Activated CD4-positive, alpha-beta T cell treated with anti-CD3 and anti-CD28 coated beads, Interleukin-2, amount 50 U/mL, for 16 hours (primary cell): ENCODE measurements around the gene LRRC61.
"Not testable (repeated sequence)": the region's sequence is repeated elsewhere in the genome, so short reads cannot be mapped to it uniquely, and the experiment has no call there.

Experiments used
- DNase-seq: peaks from one replicate; pipeline ENCODE4 v3.0.0-alpha.2; 2020

LRRC61 gene, protein sequence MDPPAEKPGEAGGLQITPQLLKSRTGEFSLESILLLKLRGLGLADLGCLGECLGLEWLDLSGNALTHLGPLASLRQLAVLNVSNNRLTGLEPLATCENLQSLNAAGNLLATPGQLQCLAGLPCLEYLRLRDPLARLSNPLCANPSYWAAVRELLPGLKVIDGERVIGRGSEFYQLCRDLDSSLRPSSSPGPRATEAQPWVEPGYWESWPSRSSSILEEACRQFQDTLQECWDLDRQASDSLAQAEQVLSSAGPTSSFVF

DNA sequence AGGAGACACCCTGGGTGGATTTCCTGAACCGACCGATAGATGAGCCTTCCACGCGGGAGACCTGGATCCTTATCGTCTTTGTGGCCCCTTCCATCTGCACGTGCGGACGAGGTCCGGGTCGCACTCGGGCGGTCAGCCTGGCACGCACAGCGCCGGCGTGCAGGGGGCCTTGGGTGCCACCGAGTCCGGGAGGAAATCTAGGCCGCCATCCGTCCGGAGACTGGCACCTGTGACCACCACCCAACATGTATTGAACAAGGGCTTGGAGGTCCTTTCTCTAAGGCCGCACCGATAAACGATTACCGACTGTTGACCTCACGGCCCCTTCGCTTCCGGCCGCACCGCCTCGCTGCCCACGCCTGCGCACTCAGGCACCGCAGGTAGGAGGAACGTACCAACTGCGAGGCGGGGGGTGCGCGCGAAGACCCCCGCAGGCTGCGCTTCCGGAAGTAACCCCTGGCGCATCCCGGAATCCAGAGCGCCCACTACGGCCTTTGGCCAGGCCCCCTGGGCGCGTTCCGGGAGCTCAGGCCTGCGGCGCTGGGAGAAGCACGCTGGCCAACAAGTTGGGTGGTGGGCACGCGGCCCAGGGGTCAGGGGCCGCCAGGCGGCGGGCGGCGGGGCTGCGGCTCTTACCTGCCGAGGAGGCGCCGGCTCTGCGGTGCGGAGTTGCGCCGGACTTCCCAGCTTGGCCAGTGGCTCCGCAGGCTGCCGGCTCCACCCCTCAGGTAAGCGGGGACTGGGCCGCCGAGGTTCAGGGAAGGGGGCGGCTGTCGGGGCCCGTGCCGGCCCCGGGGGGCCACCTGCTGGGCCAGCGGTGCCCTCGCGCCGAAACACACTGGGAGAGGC, at the start of gene LRRC61, which contains the start of gene ACTR3C:
Gene LRRC61, plus strand, starts transcription at position 523 of the 849 bp plus-strand sequence. CDS start 13,507 bp downstream, outside the sequence.
Gene ACTR3C, minus strand, starts transcription at position 713 of the 849 bp plus-strand sequence. CDS start 28,249 bp downstream, outside the sequence.
- DNase-seq: peak; percentile 70

DNA sequence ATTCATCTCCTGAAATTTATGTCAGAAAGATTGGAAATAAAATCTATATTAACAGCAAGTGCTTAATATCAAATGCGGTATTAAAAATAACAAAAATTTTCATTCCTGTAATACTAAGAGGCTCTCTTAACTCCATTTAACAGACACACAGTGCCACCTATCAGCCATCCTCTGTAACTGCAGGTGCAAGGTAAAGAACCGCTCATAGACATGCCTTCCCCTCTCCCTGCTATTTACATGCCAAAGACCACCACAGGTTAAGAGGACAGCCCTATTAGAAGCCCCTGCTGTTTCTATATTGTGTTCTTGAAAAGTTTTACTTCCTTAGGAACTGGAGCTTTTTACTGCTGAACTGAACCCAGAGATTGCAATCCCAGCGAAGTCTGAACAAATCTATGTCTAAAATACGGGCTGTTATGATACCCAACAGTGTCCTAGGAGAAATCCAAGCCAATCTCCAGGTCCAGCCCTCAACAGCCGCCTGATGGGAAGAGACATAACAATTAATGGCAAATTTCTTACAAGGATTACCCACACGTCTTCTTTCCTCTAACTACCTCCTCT, 46.9 kb upstream of the LRRC61 start:
- peak; percentile 51 for DNase-seq

DNA sequence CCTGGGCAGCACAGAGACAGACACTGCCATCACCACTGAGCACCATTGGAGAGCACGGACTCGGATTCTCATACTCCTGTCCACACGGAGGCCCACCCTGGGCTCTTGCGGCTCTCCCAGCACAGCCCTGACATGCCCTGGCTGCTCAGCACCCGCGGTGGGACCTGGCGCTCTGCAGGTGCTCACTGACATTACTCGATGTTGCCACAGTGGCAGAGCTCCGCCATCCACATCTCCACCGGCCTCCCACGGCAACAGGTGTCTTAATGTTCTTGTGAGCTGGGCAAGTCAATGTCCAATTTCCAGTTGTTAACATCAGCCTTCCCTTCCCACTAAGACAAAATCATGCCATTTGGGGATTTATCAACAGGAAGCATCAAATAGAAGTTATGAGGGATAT, 44.8 kb upstream of the LRRC61 start:
- not testable (repeated sequence) for DNase-seq

DNA sequence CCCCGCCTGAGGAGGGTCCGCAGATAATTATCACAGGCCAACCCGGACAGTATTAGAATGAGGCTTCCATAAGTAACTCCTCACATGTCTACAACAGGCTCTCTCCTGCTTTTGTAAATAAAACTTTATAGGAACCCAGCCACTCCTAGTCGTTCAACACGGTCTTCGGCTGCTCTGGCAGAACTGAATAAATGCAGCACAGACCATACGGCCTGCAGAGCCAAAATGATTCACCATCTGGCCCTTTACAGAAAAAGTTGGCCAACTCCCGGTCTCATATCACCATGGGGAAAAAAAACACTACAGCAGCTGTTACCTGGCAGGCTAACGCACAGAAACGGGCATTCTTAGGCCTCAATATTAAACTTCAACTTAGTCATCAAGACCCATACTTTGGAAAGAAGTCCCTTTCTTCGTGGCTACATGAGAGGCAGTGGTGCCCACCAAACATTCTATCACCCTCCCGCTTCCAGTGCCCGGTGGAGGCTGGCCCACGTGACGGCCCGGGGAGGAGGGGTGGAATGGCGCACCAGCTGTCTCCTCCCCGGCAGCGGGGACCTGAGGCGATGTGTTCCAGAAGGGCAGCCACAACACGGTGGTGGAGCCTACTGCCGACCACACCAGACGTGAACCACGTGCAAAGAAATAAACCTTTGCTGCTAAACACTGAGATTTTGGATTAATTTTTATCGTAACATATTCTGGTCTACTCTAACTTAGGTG, 41.3 kb upstream of the LRRC61 start:
- DNase-seq: not testable (repeated sequence)

DNA sequence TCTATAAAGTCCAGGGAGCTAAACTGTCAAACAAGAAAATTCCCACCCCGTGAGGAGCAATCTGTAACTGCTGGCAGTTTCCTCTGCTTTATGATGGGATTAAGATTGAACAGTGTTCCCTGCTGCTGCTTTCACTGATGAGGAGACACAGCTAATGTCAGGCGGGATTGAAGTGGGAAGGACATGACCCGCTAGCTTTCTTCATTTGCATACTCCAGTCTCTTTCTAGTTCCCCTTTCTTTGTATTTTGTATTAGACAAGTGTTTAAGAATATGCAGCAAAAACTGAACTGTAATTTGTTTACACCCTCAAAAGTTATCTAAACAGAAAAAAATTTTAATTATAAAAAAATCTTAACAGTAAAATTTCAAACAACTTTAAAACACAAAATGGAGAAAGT, 40.0 kb upstream of the LRRC61 start:
- not testable (repeated sequence) for DNase-seq

DNA sequence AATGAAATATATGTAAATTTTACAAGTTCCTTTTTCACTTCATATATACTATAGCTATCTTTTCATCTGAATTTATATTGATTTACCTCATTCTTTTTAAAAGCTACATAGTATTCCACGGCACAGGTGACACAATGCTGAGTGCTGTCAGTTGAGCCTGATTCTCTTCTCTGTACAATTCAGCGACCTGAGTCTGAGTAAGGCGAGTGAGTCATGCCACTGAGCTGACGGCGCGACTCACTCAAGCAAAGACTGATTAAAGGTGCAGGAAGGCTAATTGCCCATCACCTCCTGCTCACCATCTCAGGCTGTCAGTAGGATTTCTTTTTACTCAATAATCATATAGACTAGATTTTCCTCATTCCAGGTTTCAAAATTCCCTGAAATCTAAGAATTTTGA, 39.5 kb upstream of the LRRC61 start:
- DNase-seq: not testable (repeated sequence)

DNA sequence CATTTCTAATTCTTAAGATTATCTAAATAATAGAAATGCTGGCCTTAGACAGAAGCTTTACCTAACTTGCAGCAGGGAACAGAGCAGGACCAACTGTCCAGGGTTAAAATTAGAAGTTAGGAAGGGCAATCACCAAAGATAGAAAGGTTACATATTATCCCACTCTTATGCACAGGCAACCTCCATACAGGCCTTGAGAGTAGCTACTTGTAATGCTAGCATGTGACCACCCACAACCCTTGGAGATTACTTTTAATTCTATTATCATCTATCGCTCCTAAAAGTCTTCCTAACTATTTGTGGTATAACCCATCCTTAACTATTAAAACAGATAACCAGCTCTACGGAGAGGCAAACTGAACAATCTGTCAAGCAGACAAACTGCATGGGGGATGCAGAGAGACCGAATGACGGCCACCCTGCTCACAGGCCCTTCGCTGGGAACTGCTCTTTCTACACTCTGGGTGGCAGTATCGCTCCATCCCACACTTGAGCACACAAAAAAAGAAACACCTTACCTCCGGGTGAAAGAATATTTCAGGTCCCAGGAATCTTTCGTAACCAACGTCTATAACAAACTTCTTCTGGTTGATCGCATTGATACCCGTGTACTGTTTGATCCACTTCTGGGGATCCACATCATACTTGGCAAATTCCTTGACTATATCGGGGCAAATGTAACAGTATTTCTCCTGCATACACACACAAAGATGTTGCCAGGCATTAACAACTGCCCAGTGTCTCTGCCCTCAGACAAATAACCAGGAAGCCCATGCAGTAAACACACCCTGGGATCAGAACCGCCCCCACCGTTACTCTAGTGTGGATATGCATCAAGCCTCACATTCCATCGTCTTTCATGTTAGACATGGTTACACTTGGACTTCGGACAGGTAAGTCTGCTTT, 37.1 kb upstream of the LRRC61 start:
- peak; percentile 13 for DNase-seq

DNA sequence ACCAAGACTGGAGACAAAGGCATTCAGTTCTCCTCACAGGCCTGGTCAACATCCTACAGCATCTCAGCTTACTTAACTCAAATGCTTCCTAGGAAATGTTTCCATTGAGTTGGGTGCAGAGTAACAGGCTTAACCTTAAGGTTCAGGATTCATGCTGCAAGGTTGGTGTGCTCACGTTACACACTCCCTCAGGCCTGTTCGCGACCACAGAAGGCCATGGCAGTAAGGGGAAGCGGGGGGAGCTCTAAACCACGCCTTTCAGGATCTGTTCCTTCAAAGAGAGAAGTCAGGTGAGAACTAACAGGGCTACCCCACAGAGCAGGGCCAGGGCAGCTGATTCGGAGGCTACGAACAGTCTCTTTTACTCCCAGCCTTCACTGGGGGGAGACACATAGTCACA, 35.3 kb upstream of the LRRC61 start:
- DNase-seq: not testable (repeated sequence)

DNA sequence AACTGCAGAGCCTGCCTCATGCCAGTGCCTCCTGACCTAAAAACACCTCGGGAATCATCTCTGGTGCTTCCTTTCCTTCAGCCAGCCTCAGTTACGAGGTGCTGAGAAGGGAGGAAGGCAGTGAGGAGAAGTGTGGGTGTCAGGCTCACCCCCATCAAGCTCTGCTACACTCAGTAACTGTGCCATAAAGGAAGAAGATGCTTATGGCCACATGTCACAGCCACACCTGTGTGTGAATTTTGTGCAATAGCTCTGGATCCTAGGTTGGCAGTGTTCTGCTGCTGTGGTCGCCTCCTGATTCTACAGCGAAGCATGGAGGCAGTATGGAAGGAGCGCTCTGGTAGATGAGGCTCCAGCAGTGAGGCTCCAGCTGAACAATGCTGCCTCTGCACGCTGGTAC, 34.3 kb upstream of the LRRC61 start:
- DNase-seq: not testable (repeated sequence)

DNA sequence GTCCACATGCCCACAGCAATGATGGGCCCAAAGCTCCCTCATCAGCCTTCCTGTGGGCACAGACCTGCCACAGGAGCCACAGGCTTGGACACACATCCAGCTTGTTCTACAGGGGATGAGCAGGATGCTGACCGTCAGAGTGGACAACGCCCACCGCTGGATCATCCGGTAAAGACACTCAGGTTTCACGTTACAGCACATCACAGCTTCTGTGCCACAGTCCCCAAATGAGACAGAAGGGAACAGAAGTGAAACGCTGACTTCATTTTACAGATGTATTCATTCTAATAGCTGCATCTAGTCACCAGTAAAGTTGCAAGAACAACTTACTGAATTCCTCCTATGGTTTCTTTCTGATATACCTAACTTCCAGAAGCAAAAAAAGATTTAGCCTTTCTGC, 32.8 kb upstream of the LRRC61 start:
- peak; percentile 9 for DNase-seq

DNA sequence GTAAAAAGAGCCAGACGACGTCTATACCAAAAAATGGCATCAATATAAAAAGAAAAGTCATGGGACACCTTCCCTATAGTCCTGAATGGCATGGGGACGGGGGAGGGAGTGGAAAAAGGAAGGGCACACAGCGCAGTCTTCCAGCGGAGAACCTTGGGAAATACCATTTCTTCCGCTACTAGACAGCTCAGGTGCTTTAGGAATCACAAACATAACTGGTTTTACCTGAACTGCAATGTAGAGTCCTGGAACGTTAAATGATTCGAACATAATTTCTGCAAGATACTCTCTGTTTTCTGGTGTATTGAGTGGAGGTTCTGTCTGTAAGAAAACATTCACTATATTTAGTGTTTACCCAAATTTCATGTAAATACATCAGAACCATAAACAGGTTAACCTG, 28.1 kb upstream of the LRRC61 start:
- not testable (repeated sequence) for DNase-seq

DNA sequence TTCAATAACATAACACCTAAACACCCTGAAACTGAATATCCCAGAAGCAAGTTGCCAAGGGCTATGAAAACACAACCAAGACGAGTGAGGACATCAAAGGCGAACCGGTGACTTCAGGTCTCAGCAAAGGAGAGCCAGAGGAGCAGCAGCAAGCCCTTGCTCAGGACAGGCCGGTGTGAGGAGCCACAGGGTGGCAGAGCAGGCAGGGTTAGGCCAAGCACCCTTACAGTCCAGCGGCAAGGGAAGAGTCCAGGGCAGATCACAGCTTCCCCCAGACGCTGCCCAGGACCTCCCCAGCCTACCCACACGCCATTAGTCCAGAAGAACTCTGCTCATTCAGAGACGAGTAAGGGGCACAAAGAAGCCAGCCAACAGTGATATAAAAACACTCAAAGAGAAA, 27.5 kb upstream of the LRRC61 start:
- DNase-seq: not testable (repeated sequence)

DNA sequence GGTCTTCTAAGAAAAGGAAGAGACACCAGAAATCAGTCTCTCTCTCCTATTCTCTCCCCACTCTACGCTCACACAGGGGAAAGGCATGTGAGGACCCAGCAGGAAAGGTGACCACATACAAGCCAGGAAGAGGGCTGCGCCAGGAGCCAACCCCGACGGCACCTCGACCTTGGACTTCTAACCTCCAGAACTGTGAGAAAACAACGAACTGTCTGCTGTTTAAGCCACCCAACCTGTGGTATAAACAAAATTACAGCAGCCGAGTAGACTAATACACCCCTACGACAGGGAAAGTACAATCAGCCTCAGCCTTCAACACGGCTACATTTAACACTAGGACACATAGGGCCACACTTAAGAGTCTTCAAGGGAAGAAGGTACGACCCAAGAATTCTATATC, 26.4 kb upstream of the LRRC61 start:
- DNase-seq: not testable (repeated sequence)

DNA sequence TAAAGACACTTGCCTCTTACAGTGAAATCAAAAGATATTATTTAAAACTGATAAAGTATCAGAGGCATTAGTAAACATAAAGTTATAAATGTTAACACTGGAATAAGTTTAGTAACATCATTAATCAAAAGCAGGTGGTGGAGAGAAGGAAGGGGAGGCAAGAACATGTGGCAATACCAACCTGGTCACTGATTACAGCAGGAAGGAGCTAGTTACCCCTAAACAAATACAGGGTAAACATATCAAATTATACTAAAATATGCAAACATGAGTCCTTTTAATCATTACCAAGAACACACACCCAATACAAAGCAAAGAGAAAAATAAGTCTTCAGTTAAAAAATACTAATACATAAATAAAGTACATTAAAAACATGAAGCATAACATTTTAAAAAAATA, 25.2 kb upstream of the LRRC61 start:
- not testable (repeated sequence) for DNase-seq

DNA sequence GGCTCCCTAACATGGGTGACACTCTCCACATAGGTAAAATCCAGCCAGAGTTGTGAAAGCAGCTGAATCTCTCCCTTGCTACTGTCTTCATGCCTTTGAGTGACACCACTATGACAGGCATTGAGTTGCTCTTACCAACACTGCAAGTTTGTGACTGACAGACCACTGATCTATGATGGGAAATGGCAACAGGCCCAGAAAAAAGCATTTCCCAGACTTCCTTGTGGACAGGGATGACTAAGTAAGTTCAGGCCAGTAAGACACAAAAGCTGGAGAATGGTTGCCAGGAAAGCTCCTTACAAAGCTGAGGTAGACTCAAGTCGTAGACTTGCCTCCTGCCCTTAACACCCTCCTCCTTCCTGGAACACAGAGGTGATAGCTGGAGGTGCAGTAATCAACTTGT, 20.2 kb upstream of the LRRC61 start:
- not testable (repeated sequence) for DNase-seq

DNA sequence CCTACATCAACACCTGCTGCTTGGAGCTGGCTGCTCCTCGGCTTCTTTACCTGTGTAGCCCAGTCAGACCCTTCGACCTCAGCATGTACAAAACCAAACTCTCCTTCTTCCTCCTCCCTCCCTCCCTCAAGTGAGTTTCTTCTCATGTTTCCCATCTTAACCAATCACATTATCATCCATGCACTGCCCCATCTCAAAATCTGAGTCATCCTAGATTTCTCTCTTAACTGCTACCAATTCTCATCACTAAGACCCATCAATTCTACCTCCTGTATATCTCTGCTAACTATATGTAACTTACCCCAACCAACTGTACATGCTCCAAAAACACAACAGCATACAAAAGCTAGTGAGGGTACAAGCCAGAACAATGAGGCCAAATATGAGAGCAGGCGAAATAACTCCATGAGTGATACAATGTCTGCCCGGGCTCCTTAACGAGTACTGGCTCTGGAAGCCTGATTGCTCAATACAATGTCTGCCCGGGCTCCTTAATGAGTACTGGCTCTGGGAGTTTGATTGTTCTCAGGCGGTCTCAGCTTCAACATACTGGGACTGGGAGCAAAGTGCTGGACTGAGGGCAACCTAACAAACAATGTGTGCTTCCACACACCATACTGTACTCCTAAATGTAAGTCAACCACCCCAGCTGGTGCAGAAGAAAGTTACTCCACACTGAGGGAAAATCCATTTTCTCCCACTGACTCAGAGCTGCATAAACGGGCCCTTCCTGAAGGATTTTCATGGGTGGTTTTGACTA, 18.5 kb upstream of the LRRC61 start:
- not testable (repeated sequence) for DNase-seq

DNA sequence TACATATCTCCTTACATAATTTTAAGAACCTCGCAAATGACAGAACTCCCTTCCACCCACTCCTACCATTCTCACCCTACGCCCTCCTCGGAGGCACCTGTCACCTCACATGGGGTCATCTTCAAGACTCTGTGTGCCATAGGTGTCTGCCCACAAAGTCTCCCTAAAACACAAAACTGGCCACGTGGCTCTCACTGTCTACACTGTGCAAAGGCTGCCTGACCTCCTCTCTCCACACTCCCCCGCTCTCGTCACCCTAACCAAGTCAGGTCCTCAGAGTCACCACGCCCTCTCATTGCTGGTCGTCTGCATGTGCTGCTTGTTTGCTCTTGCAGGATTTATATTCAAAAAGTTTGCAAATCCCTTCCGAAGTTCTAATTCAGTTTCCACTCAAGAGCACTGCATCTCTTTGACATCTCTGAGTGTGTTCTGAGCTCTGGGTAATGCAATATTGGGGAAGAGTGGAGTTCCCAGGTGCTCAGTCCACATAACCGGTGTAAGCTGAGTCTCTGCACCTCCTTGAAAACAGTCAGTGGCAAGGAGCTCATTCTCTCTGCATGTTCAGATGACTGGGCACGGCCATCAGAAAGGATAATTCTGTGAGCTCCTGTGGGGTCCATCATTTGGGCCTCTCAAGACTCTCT, 17.8 kb upstream of the LRRC61 start:
- not testable (repeated sequence) for DNase-seq

DNA sequence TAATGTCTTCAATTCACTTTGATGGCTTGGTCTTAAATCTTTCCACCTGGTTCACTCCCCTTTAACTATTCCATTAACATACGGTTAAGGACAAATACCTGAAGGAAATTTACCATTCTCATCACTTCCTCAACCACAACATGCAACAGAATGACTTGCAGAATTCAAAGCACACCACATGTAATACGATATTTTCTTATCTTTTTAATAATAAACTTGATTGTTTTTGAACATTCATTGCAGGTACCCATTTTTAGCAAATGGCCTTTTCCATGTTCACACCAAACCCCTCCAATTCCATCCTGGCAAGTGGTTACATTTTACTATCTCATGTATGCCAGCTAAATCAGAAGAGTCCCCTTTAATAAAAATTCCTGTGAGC, 17.3 kb upstream of the LRRC61 start:
- DNase-seq: not testable (repeated sequence)

DNA sequence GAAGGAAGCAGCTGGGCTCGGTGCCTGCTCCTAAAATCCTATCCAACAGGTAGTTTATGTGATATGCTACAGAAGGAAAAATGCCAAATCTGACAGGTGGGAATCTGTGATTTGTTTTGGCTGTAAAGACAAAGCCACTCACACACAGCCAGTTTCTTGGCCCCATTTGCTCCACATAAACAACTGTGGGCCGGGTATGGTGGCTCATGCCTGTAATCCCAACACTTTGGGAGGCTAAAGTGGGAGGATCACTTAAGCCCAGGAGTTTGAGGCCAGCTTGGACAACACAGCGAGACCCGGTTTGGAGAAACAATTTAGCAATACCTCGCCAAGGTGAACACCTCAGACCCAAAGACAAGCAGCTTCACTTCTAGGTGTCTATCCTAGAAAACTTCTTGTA, 16.8 kb upstream of the LRRC61 start:
- DNase-seq: not testable (repeated sequence)

DNA sequence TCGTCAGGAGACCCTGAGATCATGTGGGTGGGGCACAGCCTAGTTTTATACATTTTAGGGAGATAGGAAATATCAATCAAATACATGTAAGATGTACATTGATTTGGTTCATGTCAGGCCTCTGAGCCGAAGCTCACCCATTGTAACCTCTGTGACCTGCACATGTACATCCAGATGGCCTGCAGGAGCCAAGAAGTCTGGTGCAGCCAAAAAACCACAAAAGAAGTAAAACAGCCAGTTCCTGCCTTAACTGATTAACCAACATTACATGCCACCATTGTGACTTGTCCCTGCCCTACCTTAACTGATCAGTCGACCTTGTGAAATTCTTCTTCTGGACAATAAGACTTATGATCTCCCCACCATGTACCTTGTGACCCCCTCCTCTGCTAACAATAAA, 16.0 kb upstream of the LRRC61 start:
- no peak for DNase-seq

DNA sequence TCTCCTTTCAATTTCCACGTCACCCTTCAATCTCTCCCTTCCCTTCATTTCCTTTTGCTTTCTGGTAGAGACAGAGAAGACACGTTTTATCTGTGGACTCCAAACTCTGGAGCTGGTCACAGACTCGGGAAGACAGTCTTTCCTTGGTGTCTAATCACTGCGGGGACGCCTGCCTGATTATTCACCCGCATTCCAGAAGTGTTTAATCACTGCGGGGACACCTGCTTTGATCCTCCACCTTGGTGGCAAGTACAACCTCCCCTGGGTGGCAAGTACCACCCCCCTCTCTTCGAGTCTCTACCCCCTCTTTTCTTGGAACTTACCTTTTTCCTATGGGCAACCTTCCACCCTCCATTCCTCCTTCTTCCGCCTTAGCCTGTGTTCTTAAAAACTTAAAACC, 15.3 kb upstream of the LRRC61 start:
- DNase-seq: no peak
